ENCODE data around the gene CSPG4. TPM values are rescaled to one million over a fixed set of nuclear protein-coding genes. Genes with fewer than 3 reads are reported as not detected.

CSPG4 gene
- total RNA-seq, 1 experiment from 2014 or later: 2.0 TPM

- H3K36me3 Mint-ChIP-seq (ENCODE audit: insufficient read depth in 1 of 3, low read depth in 3 of 3): peaks cover 0 to 2% (median 0%) of the 10 kb centered on the region in 3 experiments; a peak in 2 of 7 replicates
- Histone ChIP-seq H4K20me1 (ENCODE audit: control insufficient read depth, insufficient read depth, insufficient read length) (no peaks in the 10 kb centered on the region), H2BK5ac (ENCODE audit: insufficient read length, low read length) (no peak overlapping the region), H3K18ac (ENCODE audit: insufficient read length, low read depth, low read length) (no peak overlapping the region), H3K79me2 (ENCODE audit: insufficient read depth, low read length) (no peaks in the 10 kb centered on the region), H2AFZ (ENCODE audit: low read length) (no peak overlapping the region), H3T11ph (ENCODE audit: low read length) (no peak overlapping the region), H3K27ac (ENCODE audit: insufficient read length, low read depth, low read length) (no peak overlapping the region), H2BK20ac (ENCODE audit: low read depth, low read length, poor library complexity, severe bottlenecking) (no peak overlapping the region), H3K9ac (ENCODE audit: extremely low read depth, insufficient read length, low read length) (no peak overlapping the region), H2BK15ac (ENCODE audit: low read depth, low read length) (no peak overlapping the region), H3K56ac (ENCODE audit: insufficient read length, low read depth, low read length) (no peak overlapping the region), H3K79me1 (ENCODE audit: insufficient read depth, low read depth, low read length, poor library complexity, severe bottlenecking) (no peaks in the 10 kb centered on the region), H4K5ac (ENCODE audit: insufficient read length, low read depth, low read length) (no peak overlapping the region), H4K8ac (replicated peaks; ENCODE audit: insufficient read length, low read depth, low read length) (no peak overlapping the region), H3K14ac (ENCODE audit: insufficient read depth, low read length) (no peak overlapping the region; the same call in 1 of the 2 replicates), H4K91ac (ENCODE audit: insufficient read length, low read depth, low read length) (no peak overlapping the region), H2AK5ac (ENCODE audit: insufficient read length, low read length) (no peak overlapping the region), H3K9me3 (ENCODE audit: control insufficient read depth, low read depth, low read length) (no peaks in the 10 kb centered on the region), H3K4me1 (ENCODE audit: insufficient read depth, low read length) (peaks cover 8% of the 10 kb centered on the region; the same call in 1 of the 2 replicates), H2BK12ac (ENCODE audit: insufficient read length, low read depth, low read length) (no peak overlapping the region), H3K27me3 (ENCODE audit: insufficient read depth, low read length) (no peaks in the 10 kb centered on the region), H3K4me2 (ENCODE audit: insufficient read depth, insufficient read length, low read length) (no peak overlapping the region), H3K23me2 (ENCODE audit: insufficient read length, low read depth, low read length, poor library complexity, severe bottlenecking) (no peaks in the 10 kb centered on the region), H2BK120ac (ENCODE audit: low read depth, low read length, poor library complexity, severe bottlenecking) (no peak overlapping the region), H3K4ac (ENCODE audit: low read depth, low read length) (no peak overlapping the region), H3K23ac (ENCODE audit: insufficient read length, low read depth, low read length) (no peak overlapping the region)
- no peak overlapping the region; a peak in 1 of 5 replicates for H3K4me3 Mint-ChIP-seq
- peaks cover 1% of the 10 kb centered on the region; the same call in 1 of the 2 replicates for H3K27me3 Mint-ChIP-seq (ENCODE audit: low read depth)
- H3K27ac Mint-ChIP-seq: peak overlapping the region in 1 of 3 experiments; percentile 62; a peak in 2 of 7 replicates
- DNase-seq: no peak
- no peak for TF ChIP-seq CTCF (conservative IDR thresholded peaks at IDR 0.05)
- H3K4me1 Mint-ChIP-seq: peaks cover 17 to 22% of the 10 kb centered on the region in 2 experiments
- no CpG with 5 or more reads among the region's 6 CpGs for WGBS (ENCODE audit: extremely low coverage, insufficient read length, low lambda C conversion rate)
- no peaks in the 10 kb centered on the region; a peak in 1 of 5 replicates for H3K9me3 Mint-ChIP-seq
These were observed 42.8 kb downstream of the CSPG4 start for GRCh38 chr15:75669879-75670212.

Data from H9 (cell line).